22Rv1 (cell line): Measurements from ENCODE around the gene SEZ6L.

Experiments
- ZFX ChIP-seq: fragments of 450-650 bp; IDR thresholded peaks from 2 replicates; pipeline ENCODE4 v1.6.1; 2017; ENCODE audit warnings: antibody characterized with exemption, borderline replicate concordance
- TF ChIP-seq, protein P1 (sequence below): fragments of 450-650 bp; IDR thresholded peaks from 2 replicates; pipeline ENCODE4 v1.5.1; 2017; ENCODE audit warnings: mild to moderate bottlenecking

DNA sequence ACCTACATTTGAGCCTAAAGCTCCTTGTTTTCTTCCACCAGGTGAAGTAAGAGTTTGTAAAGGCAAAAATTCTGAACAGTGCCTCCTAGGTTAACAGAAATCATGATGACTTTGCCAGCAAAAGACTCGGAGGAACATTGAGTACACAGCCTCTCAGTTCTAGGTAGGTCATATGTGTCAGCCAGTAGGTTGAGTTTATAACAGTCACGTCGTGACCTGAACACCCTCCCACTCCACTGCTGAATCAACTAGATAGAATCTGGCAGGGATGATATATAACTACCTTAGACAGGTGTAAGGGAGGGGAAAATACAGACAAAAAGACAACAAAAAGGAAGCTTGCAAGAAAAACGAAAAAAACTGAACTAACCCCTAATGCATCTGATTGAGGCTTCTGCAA is 247.0 kb downstream of the SEZ6L start:
- TF ChIP-seq, protein P1, sequence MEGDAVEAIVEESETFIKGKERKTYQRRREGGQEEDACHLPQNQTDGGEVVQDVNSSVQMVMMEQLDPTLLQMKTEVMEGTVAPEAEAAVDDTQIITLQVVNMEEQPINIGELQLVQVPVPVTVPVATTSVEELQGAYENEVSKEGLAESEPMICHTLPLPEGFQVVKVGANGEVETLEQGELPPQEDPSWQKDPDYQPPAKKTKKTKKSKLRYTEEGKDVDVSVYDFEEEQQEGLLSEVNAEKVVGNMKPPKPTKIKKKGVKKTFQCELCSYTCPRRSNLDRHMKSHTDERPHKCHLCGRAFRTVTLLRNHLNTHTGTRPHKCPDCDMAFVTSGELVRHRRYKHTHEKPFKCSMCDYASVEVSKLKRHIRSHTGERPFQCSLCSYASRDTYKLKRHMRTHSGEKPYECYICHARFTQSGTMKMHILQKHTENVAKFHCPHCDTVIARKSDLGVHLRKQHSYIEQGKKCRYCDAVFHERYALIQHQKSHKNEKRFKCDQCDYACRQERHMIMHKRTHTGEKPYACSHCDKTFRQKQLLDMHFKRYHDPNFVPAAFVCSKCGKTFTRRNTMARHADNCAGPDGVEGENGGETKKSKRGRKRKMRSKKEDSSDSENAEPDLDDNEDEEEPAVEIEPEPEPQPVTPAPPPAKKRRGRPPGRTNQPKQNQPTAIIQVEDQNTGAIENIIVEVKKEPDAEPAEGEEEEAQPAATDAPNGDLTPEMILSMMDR, result no peak
- no peak for TF ChIP-seq ZFX
